Measurements from ENCODE around the gene ZFHX3.

Gene ZFHX3

DNA sequence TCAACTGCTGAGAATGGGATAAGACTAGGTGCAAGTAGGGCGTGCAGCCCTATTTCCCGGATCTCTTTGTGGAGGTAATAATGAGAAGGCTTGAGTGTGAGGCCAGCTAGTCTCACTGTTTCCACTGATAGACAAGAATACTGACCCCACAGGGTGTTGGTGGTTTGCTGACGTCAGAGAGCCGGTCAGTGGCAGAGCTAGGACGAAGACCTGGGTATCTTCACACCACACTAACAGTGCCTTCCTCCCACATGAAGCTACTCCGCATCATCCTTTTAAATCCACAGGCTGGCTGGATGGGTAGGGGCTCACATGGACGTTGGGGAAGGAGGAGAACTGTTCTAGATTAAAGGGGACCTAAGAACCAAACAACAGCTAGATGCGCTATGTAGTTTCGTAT, 68.0 kb downstream of the ZFHX3 start:
- CTCF ChIA-PET = interaction anchor here (1.5 to 1.9 kb wide), 2 partner anchors 8 to 15 kb away, joined by 4 to 6 read pairs; no protein-coding TSS in a partner anchor
- no peak for DNase-seq (ENCODE audit: extremely low spot score)
- POLR2A ChIA-PET = no interaction called here
- TF ChIP-seq, protein P1, sequence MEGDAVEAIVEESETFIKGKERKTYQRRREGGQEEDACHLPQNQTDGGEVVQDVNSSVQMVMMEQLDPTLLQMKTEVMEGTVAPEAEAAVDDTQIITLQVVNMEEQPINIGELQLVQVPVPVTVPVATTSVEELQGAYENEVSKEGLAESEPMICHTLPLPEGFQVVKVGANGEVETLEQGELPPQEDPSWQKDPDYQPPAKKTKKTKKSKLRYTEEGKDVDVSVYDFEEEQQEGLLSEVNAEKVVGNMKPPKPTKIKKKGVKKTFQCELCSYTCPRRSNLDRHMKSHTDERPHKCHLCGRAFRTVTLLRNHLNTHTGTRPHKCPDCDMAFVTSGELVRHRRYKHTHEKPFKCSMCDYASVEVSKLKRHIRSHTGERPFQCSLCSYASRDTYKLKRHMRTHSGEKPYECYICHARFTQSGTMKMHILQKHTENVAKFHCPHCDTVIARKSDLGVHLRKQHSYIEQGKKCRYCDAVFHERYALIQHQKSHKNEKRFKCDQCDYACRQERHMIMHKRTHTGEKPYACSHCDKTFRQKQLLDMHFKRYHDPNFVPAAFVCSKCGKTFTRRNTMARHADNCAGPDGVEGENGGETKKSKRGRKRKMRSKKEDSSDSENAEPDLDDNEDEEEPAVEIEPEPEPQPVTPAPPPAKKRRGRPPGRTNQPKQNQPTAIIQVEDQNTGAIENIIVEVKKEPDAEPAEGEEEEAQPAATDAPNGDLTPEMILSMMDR (IDR thresholded peaks at IDR 0.05; ENCODE audit: control extremely low read depth, extremely low read depth, low read depth, missing control alignments) = no peak

DNA sequence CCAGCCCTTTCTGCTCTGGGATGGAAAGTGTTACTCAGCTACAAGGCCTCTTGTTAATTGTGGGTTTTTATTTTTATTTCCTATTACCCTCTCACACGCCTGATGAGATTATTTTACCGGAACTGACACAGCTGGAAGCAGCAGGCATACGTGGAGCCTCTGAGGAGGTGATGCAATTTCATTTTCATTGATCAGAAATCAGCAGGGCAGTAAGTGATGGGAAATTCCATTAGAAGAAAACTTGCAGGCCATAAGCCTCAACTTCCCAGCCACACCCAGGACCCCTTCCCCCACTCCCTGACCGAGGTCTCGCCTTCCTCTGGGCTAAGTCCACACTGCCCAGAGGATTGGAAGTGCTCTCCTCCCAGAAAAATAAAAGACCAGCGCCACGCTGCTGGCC, 69.7 kb downstream of the ZFHX3 start:
- no peak for DNase-seq (ENCODE audit: extremely low spot score)
- ChIA-PET CTCF (interaction anchor here (1.9 kb wide), 1 partner anchor 16 kb away, joined by 6 read pairs; no protein-coding TSS in a partner anchor), POLR2A (no interaction called here)
- TF ChIP-seq, protein P1 (IDR thresholded peaks at IDR 0.05; ENCODE audit: control extremely low read depth, extremely low read depth, low read depth, missing control alignments) = no peak

DNA sequence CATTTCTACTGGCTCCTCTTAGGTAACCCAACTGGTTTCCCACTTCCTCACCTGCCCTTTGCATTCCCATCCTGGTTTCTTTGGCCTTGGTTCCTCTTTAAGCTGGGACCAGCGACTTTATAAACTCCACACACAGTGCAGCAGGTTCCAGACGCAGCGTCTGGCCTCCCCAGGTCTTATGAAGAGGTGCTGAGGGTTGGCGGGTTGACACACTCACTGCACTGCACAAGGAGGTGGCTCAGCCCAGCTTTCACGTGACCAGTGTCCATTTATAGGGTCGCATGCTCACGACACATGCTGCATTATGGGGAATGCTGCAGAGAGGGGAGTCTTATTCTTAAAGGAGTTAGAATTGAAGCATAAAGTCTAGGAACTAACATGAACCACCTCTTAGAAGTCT, 70.8 kb downstream of the ZFHX3 start:
- ChIA-PET POLR2A (no interaction called here), CTCF (no interaction called here)
- TF ChIP-seq, protein P1 (IDR thresholded peaks at IDR 0.05; ENCODE audit: control extremely low read depth, extremely low read depth, low read depth, missing control alignments) = no peak
- DNase-seq (ENCODE audit: extremely low spot score) = no peak

DNA sequence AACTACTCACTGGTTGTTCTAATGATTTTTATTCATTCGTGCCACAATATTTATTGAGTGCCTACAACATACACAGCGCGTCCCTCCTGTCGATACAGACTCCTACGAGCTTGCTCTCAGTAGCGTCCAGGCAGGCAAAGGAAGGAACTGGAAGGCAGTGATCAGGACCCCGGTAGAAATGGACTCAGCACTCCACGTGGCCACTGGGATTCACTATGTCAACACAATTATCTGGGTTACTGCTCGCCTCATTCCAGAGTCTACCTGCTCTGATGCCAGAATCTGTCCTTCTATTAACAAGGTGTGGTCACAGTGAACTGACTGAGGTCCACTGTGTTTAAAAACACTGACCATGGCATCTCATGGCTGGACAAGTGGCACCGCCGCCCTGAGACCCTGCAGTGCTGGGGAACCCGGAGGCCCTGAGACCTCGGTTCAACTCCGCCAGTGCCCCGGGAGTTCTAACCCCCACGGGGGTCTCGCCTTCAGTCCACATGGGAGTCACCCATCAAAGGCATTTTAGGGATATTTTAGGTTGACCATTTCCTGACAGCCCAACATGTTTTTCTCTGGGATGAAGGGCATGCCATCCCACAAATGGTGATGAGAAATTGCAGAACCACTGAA, 71.4 kb downstream of the ZFHX3 start:
- ChIA-PET CTCF (interaction anchor here (0.6 to 1.8 kb wide), 4 partner anchors 15 to 144 kb away, joined by 3 to 9 read pairs (median 6); no protein-coding TSS in a partner anchor), POLR2A (no interaction called here)
- TF ChIP-seq, protein P1 (IDR thresholded peaks at IDR 0.05; ENCODE audit: control extremely low read depth, extremely low read depth, low read depth, missing control alignments) = no peak
- no peak for DNase-seq (ENCODE audit: extremely low spot score)

DNA sequence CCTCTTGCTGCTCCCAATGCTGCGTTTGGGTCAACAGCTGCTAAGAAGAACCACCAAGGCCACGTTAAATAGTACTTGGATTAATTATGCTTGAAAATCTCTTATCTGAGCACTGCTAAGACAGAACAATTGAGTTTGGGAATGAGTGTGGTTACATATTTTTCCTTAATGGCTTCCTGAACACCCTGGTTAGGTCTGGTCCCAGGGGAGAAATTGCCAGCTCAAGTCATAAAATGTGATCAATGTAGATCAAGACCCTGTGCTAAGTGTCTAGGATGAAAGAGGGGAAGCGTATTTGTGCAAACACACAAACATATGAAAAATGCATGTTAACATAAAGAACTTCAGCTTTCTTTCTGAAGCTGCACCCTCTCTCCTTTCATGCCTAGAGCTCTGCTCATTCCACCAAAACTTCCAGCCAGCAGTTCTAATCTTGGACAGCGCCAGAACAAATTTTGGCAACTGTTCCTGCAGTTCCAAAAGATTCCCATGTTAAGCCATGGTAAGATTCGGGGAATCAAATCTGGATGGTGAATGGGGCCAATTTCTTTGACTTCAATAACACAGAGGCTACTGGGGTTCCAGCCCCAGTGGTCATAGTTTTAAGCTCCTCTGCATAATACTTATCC, 72.0 kb downstream of the ZFHX3 start:
- DNase-seq (ENCODE audit: extremely low spot score) = no peak
- ChIA-PET POLR2A (no interaction called here), CTCF (interaction anchor here (0.6 to 1.8 kb wide), 5 partner anchors 14 to 143 kb away, joined by 3 to 9 read pairs (median 3); no protein-coding TSS in a partner anchor)
- TF ChIP-seq, protein P1 (IDR thresholded peaks at IDR 0.05; ENCODE audit: control extremely low read depth, extremely low read depth, low read depth, missing control alignments) = no peak

DNA sequence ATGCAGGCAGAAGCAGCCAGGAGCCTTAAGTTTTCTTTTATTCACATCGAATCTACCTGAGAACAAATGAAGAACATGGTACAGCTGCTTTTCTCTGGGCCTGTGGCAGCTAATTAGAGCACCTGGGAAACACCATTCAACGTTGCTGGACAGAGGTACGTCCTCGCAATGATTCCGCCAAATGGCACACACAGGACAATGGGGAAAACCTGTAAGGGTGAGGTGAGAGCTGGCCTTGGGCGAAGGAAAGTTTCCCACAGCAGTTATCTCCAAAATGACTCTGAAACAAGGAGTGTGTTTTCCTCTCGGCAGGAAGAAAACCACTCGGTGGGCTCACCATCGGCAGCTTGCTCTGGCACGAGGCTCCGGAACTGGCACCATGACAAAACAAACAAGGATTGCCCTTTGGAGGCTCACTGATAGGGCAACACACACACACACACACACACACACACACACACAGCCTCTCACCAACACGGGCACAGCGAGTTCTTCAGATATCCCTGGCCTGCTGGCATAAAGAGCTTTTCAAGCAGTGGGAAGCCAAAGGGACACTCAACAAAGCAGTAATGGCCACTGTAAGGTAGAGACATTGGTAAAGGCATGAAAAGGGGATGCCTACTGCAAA, 73.7 kb downstream of the ZFHX3 start:
- ChIA-PET CTCF (interaction anchor here (0.8 to 1.5 kb wide), 2 partner anchors 38 to 141 kb away, joined by 3 to 5 read pairs; no protein-coding TSS in a partner anchor), POLR2A (no interaction called here)
- DNase-seq (ENCODE audit: extremely low spot score) = no peak
- TF ChIP-seq, protein P1 (IDR thresholded peaks at IDR 0.05; ENCODE audit: control extremely low read depth, extremely low read depth, low read depth, missing control alignments) = no peak

Measured in GM10248 (cell line).